HepG2 (cell line): ENCODE results near the gene CASKIN2. TPM values are rescaled to one million over a fixed set of nuclear protein-coding genes. Genes with fewer than 3 reads are reported as not detected.

Experiments used
- FOXP1 ChIP-seq, 2 experiments: fragments of 450-650 bp in 1 of 2; IDR thresholded peaks; 2 replicates each; pipeline ENCODE4 v1.6.1; 2017 to 2018; ENCODE audit warnings: antibody characterized with exemption in 1 of 2
- HNF4G ChIP-seq, 2 experiments: sonication (generic) in 1 of 2; formaldehyde crosslinking in 1 of 2; IDR thresholded peaks; 2 replicates each; pipeline versions ENCODE4 v1.4.0 to v1.6.1; 2011 to 2020; ENCODE audit warnings: borderline replicate concordance in 2 of 2, low read depth in 2 of 2, mild to moderate bottlenecking in 2 of 2, low read length in 1 of 2, missing genetic modification reagents in 1 of 2, moderate library complexity in 1 of 2
- IKZF4 ChIP-seq: sonication (generic); formaldehyde crosslinking; IDR thresholded peaks from 2 replicates; pipeline ENCODE4 v1.5.1; 2020; ENCODE audit warnings: borderline replicate concordance, mild to moderate bottlenecking, low read depth, missing genetic modification reagents; ENCODE audit errors: not compliant biosample characterization
- LCORL ChIP-seq, 2 experiments: fragments of 450-650 bp in 1 of 2; sonication (generic) in 1 of 2; formaldehyde crosslinking in 1 of 2; IDR thresholded peaks; 2 replicates each; pipeline versions ENCODE4 v1.5.0 to v1.6.1; 2017 to 2020; ENCODE audit warnings: antibody characterized with exemption in 1 of 2, missing genetic modification reagents in 1 of 2
- NR2F1 ChIP-seq, 2 experiments: fragments of 450-650 bp in 1 of 2; formaldehyde crosslinking in 1 of 2; IDR thresholded peaks; 2 replicates each; pipeline versions ENCODE4 v1.5.0 to v1.6.1; 2016 to 2020; ENCODE audit warnings: mild to moderate bottlenecking in 1 of 2, missing compliant biosample characterization in 1 of 2, missing genetic modification reagents in 1 of 2, moderate library complexity in 1 of 2
- TBX3 ChIP-seq: fragments of 450-650 bp; IDR thresholded peaks from 2 replicates; pipeline ENCODE4 v1.6.1; 2017; ENCODE audit warnings: antibody characterized with exemption, mild to moderate bottlenecking, inconsistent platforms, borderline replicate concordance
- ZNF460 ChIP-seq: sonication (generic); formaldehyde crosslinking; IDR thresholded peaks from 2 replicates; pipeline ENCODE4 v1.5.1; 2020; ENCODE audit warnings: missing genetic modification reagents, mild to moderate bottlenecking, borderline replicate concordance
- ZNF543 ChIP-seq: sonication (generic); formaldehyde crosslinking; IDR thresholded peaks from 2 replicates; pipeline ENCODE4 v1.4.0; 2020; ENCODE audit warnings: mild to moderate bottlenecking, missing genetic modification reagents
- ZNF792 ChIP-seq: IDR thresholded peaks from 2 replicates; pipeline ENCODE4 v1.6.1; 2016
- ZNF879 ChIP-seq: sonication (generic); formaldehyde crosslinking; IDR thresholded peaks from 2 replicates; pipeline ENCODE4 v1.8.1; 2023; ENCODE audit warnings: missing genetic modification reagents
- polyA plus RNA-seq, 8 experiments: library from polyadenylated mRNA; depleted of rRNA in 3 of 8; stranded (reverse) in 7 of 8; unstranded in 1 of 8; fragments of >200 nt; fragmentation: Illumina TruSeq in 4 of 8; extraction: Trizol in 4 of 8; gene quantifications; 2 replicates each; pipeline versions ENCODE4 v1.2.1 to v1.2.3, GENCODE V29; 2011 to 2016; ENCODE audit warnings: low read depth in 4 of 8, missing spikeins in 1 of 8, mixed read lengths in 1 of 8; ENCODE audit not compliant: insufficient read depth in 1 of 8
- total RNA-seq, 5 experiments: library from RNA; depleted of rRNA; stranded (reverse); fragments of >200 nt; fragmentation: Illumina TruSeq; extraction: Trizol; gene quantifications; 2 replicates each; pipeline ENCODE4 v1.2.3, GENCODE V29; 2016; ENCODE audit warnings: low read depth in 1 of 5
- TF ChIP-seq, protein P1 (sequence below): sonication (generic); formaldehyde crosslinking; conservative IDR thresholded peaks from 2 replicates; pipeline ENCODE4 v1.4.0; 2020; ENCODE audit warnings: missing genetic modification reagents
- TF ChIP-seq, protein P2 (sequence below): sonication (generic); formaldehyde crosslinking; IDR thresholded peaks from 2 replicates; pipeline ENCODE4 v1.8.0; 2022; ENCODE audit warnings: missing genetic modification reagents, mild to moderate bottlenecking, moderate library complexity, borderline replicate concordance
- TF ChIP-seq, protein P3 (sequence below): IDR thresholded peaks from 2 replicates; pipeline ENCODE4 v1.4.0; 2020; ENCODE audit warnings: mild to moderate bottlenecking, missing genetic modification reagents
- TF ChIP-seq, protein P4 (sequence below): sonication (generic); formaldehyde crosslinking; IDR thresholded peaks from 2 replicates; pipeline ENCODE4 v1.8.1; 2023; ENCODE audit warnings: mild to moderate bottlenecking, inconsistent platforms, moderate library complexity, missing genetic modification reagents, borderline replicate concordance
- TF ChIP-seq, protein P5 (sequence below): sonication (generic); formaldehyde crosslinking; conservative IDR thresholded peaks from 2 replicates; pipeline ENCODE4 v1.8.0; 2022; ENCODE audit warnings: mild to moderate bottlenecking, moderate library complexity, missing genetic modification reagents

Gene CASKIN2
- total and polyA plus RNA-seq, 2 of the 13 experiments (the other 11 are each of a cell fraction or from before 2014, with no cell fraction given), result 5.2 to 7.8 TPM

DNA sequence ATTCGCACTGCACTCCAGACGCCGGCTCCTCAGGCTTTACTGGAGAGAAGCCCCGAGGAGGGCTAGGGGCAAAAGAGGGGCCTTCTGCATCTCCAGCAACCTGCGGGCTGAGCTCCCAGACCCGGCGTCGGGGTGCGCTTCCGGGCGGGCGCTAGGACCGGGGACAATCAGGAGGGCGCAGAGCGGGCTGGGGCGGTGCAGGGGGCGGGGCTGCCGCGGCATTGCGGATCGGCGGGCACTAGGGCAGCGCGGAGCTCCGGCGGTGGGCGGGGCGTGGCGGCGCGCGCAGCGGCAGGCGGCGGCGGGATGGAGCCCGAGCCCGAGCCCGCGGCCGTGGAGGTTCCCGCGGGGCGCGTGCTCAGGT, 900 bp upstream of the CASKIN2 start, which contains the start of gene TSEN54 (continued):
- TF ChIP-seq ZNF460 (CRISPR knock-in tag) (no peak; the same call in 1 of the 2 replicates), IKZF4 (no peak), NR2F1 (CRISPR knock-in tag; IDR thresholded peaks at IDR 0.05) (no peak), TBX3 (no peak), ZNF879 (CRISPR knock-in tag) (no peak), ZNF792 (CRISPR knock-in tag) (no peak), LCORL (IDR thresholded peaks at IDR 0.05) (no peak), LCORL (CRISPR knock-in tag; IDR thresholded peaks at IDR 0.05) (no peak), FOXP1 (IDR thresholded peaks at IDR 0.05) (no peak), FOXP1 (CRISPR knock-in tag; IDR thresholded peaks at IDR 0.05) (no peak), HNF4G (IDR thresholded peaks at IDR 0.05; ENCODE audit: borderline replicate concordance, low read depth, low read length) (peak; percentile 65; the same call in 1 of the 2 replicates), HNF4G (CRISPR knock-in tag; IDR thresholded peaks at IDR 0.05; ENCODE audit: borderline replicate concordance, low read depth) (no peak), ZNF543 (CRISPR knock-in tag) (no peak; the same call in 1 of the 2 replicates)
- TF ChIP-seq, protein P1, sequence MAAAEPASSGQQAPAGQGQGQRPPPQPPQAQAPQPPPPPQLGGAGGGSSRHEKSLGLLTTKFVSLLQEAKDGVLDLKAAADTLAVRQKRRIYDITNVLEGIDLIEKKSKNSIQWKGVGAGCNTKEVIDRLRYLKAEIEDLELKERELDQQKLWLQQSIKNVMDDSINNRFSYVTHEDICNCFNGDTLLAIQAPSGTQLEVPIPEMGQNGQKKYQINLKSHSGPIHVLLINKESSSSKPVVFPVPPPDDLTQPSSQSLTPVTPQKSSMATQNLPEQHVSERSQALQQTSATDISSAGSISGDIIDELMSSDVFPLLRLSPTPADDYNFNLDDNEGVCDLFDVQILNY (CRISPR knock-in tag), result peak; percentile 48; the same call in 1 of the 2 replicates
- TF ChIP-seq, protein P2, sequence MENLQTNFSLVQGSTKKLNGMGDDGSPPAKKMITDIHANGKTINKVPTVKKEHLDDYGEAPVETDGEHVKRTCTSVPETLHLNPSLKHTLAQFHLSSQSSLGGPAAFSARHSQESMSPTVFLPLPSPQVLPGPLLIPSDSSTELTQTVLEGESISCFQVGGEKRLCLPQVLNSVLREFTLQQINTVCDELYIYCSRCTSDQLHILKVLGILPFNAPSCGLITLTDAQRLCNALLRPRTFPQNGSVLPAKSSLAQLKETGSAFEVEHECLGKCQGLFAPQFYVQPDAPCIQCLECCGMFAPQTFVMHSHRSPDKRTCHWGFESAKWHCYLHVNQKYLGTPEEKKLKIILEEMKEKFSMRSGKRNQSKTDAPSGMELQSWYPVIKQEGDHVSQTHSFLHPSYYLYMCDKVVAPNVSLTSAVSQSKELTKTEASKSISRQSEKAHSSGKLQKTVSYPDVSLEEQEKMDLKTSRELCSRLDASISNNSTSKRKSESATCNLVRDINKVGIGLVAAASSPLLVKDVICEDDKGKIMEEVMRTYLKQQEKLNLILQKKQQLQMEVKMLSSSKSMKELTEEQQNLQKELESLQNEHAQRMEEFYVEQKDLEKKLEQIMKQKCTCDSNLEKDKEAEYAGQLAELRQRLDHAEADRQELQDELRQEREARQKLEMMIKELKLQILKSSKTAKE (CRISPR knock-in tag), result no peak
- TF ChIP-seq, protein P3, sequence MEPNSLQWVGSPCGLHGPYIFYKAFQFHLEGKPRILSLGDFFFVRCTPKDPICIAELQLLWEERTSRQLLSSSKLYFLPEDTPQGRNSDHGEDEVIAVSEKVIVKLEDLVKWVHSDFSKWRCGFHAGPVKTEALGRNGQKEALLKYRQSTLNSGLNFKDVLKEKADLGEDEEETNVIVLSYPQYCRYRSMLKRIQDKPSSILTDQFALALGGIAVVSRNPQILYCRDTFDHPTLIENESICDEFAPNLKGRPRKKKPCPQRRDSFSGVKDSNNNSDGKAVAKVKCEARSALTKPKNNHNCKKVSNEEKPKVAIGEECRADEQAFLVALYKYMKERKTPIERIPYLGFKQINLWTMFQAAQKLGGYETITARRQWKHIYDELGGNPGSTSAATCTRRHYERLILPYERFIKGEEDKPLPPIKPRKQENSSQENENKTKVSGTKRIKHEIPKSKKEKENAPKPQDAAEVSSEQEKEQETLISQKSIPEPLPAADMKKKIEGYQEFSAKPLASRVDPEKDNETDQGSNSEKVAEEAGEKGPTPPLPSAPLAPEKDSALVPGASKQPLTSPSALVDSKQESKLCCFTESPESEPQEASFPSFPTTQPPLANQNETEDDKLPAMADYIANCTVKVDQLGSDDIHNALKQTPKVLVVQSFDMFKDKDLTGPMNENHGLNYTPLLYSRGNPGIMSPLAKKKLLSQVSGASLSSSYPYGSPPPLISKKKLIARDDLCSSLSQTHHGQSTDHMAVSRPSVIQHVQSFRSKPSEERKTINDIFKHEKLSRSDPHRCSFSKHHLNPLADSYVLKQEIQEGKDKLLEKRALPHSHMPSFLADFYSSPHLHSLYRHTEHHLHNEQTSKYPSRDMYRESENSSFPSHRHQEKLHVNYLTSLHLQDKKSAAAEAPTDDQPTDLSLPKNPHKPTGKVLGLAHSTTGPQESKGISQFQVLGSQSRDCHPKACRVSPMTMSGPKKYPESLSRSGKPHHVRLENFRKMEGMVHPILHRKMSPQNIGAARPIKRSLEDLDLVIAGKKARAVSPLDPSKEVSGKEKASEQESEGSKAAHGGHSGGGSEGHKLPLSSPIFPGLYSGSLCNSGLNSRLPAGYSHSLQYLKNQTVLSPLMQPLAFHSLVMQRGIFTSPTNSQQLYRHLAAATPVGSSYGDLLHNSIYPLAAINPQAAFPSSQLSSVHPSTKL, result no peak
- TF ChIP-seq, protein P4, sequence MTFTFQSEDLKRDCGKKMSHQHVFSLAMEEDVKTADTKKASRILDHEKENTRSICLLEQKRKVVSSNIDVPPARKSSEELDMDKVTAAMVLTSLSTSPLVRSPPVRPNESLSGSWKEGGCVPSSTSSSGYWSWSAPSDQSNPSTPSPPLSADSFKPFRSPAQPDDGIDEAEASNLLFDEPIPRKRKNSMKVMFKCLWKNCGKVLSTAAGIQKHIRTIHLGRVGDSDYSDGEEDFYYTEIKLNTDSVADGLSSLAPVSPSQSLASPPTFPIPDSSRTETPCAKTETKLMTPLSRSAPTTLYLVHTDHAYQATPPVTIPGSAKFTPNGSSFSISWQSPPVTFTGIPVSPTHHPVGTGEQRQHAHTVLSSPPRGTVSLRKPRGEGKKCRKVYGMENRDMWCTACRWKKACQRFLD, result no peak; the same call in none of the 2 replicates
- TF ChIP-seq, protein P5, sequence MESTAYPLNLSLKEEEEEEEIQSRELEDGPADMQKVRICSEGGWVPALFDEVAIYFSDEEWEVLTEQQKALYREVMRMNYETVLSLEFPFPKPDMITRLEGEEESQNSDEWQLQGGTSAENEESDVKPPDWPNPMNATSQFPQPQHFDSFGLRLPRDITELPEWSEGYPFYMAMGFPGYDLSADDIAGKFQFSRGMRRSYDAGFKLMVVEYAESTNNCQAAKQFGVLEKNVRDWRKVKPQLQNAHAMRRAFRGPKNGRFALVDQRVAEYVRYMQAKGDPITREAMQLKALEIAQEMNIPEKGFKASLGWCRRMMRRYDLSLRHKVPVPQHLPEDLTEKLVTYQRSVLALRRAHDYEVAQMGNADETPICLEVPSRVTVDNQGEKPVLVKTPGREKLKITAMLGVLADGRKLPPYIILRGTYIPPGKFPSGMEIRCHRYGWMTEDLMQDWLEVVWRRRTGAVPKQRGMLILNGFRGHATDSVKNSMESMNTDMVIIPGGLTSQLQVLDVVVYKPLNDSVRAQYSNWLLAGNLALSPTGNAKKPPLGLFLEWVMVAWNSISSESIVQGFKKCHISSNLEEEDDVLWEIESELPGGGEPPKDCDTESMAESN (CRISPR knock-in tag), result no peak; the same call in 1 of the 2 replicates
